Measurements from ENCODE around the gene BZW1. TPM values are rescaled to one million over a fixed set of nuclear protein-coding genes. Genes with fewer than 3 reads are reported as not detected.

BZW1 gene
- total and polyA plus RNA-seq, 2 experiments from 2014 or later = 118 to 323 TPM

DNA sequence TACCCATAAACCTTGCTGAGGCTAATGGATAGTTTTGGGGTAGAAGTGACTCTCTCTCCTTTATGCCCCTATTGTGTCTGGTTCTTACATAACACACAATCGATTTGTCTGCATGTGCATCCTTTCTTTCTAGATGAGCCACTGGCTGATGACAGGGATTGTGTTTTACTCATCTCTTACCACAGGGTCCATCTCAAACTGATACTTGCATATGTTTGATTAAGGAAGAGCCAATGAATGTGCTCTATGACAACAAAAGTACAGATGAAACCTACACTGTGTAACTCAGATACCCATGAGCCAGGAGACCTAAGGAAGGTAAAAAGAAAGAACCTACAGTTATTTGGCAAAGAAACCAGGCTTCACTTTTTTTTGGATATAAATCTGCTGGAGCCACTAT is 13.2 kb upstream of the BZW1 start:
- no peaks in the 10 kb centered on the region for H3K79me2 ChIP-seq (replicated peaks; ENCODE audit: insufficient read depth)
- H3K27me3 Mint-ChIP-seq (ENCODE audit: insufficient read depth, low read depth, poor library complexity) = peaks cover 2% of the 10 kb centered on the region
- no peak overlapping the region for H2AFZ ChIP-seq
- no peak for ATAC-seq
- no peak overlapping the region for H3K27ac ChIP-seq (ENCODE audit: low read depth)
- no peak overlapping the region for H3K4me3 Mint-ChIP-seq
- no peaks in the 10 kb centered on the region for H3K4me1 ChIP-seq (ENCODE audit: insufficient read depth)
- H3K27ac Mint-ChIP-seq = no peak overlapping the region
- no peaks in the 10 kb centered on the region for H4K20me1 ChIP-seq (replicated peaks; ENCODE audit: insufficient read depth)
- no peaks in the 10 kb centered on the region for H3K9me3 Mint-ChIP-seq
- no peaks in the 10 kb centered on the region for H3K36me3 Mint-ChIP-seq (ENCODE audit: low read depth)
- no peak overlapping the region for H3K4me3 ChIP-seq
- no peaks in the 10 kb centered on the region for H3K27me3 ChIP-seq (ENCODE audit: insufficient read depth)
- no peaks in the 10 kb centered on the region for H3K9me2 ChIP-seq (ENCODE audit: insufficient read depth)
- H3K36me3 ChIP-seq (ENCODE audit: insufficient read depth) = no peaks in the 10 kb centered on the region
- TF ChIP-seq NANOG (IDR thresholded peaks at IDR 0.05; ENCODE audit: borderline replicate concordance) (no peak), EZH2phosphoT487 (IDR thresholded peaks at IDR 0.05; ENCODE audit: unreplicated experiment) (no peak), JUNB (IDR thresholded peaks at IDR 0.05; ENCODE audit: unreplicated experiment) (no peak), REST (IDR thresholded peaks at IDR 0.05; ENCODE audit: unreplicated experiment) (no peak), STAT1 (IDR thresholded peaks at IDR 0.05; ENCODE audit: unreplicated experiment) (no peak), ZNF114 (CRISPR knock-in tag; IDR thresholded peaks at IDR 0.05) (no peak), POLR2AphosphoS5 (IDR thresholded peaks at IDR 0.05; ENCODE audit: low read depth) (no peak), ZNF331 (CRISPR knock-in tag; IDR thresholded peaks at IDR 0.05; ENCODE audit: low read depth) (no peak), CREB1 (CRISPR knock-in tag; IDR thresholded peaks at IDR 0.05; ENCODE audit: low read depth) (no peak), ZNF462 (CRISPR knock-in tag; IDR thresholded peaks at IDR 0.05) (no peak), EZH2 (IDR thresholded peaks at IDR 0.05; ENCODE audit: low read depth, unreplicated experiment) (no peak)
- TF ChIP-seq, protein P1, sequence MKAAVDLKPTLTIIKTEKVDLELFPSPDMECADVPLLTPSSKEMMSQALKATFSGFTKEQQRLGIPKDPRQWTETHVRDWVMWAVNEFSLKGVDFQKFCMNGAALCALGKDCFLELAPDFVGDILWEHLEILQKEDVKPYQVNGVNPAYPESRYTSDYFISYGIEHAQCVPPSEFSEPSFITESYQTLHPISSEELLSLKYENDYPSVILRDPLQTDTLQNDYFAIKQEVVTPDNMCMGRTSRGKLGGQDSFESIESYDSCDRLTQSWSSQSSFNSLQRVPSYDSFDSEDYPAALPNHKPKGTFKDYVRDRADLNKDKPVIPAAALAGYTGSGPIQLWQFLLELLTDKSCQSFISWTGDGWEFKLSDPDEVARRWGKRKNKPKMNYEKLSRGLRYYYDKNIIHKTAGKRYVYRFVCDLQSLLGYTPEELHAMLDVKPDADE (IDR thresholded peaks at IDR 0.05) = no peak
- TF ChIP-seq, protein P2, sequence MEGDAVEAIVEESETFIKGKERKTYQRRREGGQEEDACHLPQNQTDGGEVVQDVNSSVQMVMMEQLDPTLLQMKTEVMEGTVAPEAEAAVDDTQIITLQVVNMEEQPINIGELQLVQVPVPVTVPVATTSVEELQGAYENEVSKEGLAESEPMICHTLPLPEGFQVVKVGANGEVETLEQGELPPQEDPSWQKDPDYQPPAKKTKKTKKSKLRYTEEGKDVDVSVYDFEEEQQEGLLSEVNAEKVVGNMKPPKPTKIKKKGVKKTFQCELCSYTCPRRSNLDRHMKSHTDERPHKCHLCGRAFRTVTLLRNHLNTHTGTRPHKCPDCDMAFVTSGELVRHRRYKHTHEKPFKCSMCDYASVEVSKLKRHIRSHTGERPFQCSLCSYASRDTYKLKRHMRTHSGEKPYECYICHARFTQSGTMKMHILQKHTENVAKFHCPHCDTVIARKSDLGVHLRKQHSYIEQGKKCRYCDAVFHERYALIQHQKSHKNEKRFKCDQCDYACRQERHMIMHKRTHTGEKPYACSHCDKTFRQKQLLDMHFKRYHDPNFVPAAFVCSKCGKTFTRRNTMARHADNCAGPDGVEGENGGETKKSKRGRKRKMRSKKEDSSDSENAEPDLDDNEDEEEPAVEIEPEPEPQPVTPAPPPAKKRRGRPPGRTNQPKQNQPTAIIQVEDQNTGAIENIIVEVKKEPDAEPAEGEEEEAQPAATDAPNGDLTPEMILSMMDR (conservative IDR thresholded peaks at IDR 0.05; ENCODE audit: low read depth in 2 of 2) = no peak
- DNase-seq (ENCODE audit: low spot score) = no peak
- H3K4me1 Mint-ChIP-seq = peaks cover 4% of the 10 kb centered on the region; the same call in 2 of the 3 replicates
- H3F3A ChIP-seq (replicated peaks; ENCODE audit: low read depth) = no peaks in the 10 kb centered on the region
- no peak overlapping the region for H3K4me2 ChIP-seq

All from GM23338 (cell line).